ENCODE results near the gene STK25.

The STK25 gene

DNA sequence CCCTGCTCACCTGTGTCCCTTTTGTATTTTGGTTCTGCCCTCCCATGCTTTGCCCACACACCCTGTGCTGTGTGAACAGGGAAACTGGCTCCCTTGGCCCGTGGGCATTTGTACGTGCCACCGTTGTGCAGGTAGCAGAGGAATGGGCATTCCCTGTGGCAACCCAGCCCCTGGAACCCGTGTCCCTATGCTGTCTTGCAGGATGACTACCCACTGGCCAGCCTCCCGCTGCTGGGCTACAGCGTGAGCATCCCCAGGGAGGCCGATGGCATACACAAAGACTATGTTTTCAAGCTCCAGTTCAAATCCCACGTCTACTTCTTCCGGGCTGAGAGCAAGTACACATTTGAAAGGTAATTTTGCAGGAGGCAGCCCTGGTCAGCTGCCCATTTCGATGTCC, 15.3 kb downstream of the STK25 start:
- no peak for DNase-seq

DNA sequence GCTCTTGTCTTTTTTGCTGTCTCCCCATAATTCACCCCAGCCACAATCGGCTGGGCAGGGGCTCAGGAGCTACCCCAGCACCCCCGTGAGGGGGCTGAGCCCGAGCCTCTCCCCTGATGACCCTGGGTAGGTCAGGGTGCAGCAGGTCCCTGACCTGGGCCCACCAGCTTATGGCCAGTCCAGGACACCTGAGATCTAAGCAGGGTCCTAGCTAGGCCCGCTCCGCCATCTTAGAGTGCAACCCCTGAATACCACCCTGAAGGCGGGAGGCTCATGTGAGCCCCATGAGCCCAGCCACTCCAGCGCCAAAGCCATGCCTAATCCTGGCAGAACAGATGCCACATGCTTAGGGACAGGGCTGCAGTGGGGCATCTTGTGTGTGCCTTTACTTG, 16.2 kb downstream of the STK25 start:
- DNase-seq: no peak

DNA sequence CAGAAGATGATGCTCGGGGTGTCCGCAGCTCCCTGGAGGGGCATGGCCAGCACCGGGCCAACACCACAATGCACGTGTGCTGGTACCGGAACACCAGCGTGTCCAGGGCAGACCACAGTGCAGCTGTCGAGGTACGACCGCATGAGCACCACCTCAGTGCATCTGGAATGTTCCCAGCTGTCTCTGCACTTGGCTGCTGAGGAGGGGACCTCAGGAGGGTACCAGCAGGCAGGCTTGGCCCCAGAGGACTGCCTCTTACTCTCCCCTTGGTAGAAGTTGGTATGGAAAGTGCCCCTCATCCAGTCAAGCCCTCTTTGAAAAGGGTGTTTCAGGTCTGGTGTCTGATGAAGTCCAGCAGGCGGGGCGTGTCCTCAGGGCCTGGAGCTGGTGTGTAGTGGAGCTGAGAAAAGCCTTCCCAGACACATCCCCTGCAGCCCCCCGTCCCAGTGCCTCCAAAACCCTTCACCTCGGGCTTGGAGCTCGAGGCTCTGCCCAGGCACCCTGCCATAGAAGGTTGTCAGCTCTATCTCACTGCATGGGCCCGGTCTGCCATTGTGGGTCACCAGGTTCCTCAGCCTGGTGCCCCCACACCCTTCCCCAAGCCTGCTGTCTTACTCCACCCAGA, 16.7 kb downstream of the STK25 start:
- DNase-seq: no peak

DNA sequence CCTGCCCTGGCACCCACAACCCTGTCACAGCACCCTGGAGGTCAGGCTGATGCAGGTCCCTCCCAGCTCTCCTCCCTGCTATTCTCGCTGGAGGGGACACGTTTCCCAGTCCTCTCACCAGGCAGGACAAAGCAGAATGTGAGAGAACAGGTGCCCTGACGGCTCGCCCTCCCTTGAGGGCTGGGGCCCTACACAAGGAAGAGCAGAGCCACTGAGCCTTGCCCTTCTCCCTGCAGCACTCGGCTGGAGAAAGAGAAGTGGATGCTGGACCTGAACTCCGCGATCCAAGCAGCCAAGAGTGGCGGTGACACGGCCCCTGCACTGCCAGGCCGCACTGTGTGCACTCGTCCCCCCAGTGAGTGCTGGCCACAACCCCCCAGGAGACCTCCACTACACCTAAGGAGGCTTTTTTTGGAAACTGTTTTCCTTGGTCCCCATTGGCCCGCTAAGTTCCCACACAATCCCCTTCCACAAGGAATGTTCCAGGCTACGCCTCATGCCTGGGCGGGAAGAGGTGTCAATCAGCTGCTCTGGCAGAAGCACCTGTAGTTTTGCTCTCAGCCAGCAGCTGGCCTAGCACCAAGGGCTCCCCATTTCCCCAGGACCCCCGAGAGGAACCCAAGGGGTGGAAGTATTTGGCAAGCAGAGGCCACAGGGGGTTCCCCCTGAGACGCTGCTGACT, 17.4 kb downstream of the STK25 start:
- DNase-seq: no peak

DNA sequence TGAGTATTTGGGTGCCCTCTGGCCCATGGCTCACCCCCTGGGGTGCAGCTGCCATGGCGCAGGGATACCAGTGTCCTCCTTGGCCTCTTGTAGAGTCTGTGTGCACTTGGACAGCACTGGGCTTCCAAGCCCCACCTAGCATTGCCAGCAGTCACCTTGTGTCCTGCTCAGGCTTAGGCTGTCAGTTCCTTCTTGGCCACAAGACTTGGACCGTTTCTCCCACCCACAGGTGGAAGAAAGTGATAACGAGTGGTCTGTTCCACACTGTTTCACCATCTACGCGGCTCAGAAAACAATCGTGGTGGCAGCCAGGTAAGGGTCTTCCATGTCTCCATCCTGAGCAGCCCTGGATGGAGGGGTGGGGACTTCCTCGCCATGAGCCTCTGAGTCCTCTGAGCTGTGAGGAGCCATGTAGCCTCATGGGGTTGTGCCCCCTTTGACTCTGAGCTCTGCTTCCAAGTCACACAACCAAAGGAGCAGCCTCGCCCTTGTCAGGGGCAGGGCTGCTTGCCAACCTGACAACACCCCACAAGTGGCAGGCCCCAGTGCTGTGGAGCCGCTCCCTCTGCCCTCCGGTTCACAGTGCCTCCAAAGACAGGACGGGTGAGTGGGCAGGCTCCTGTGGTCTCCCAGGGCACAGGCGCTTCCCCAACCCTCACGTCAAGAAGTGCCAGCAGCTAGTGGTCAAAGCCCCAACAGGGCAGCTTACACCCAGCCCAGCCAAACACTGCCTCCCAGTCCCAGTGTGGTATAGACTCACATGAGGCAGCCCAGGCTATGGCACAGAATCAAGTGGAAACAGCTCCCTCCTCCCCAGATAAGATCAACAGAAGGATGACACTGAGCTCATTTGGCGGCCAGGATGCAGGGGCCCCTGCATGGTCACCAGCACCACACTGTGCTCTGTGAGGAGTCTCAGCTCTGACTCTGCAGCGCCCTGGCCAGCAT, 18.4 kb downstream of the STK25 start:
- no peak for DNase-seq

DNA sequence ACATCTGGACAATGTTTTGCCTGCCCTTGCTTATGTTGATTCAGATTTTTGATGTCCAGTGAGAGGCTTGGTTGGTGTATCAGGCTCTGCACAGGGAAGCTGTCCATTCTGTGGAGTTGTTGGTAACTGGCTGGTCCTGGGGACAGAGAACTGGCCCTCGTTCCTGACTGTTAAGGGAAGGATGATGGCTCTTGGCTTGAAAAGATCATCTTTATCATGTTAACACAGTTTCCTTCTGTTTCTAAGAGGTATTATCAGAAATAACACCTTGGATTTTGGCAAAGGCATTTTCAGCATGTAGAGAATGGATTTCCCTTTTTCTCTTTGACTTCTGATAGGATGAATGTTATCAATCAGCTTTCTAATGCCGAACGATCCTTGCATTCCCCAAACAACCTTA, 19.3 kb downstream of the STK25 start:
- no peak for DNase-seq

DNA sequence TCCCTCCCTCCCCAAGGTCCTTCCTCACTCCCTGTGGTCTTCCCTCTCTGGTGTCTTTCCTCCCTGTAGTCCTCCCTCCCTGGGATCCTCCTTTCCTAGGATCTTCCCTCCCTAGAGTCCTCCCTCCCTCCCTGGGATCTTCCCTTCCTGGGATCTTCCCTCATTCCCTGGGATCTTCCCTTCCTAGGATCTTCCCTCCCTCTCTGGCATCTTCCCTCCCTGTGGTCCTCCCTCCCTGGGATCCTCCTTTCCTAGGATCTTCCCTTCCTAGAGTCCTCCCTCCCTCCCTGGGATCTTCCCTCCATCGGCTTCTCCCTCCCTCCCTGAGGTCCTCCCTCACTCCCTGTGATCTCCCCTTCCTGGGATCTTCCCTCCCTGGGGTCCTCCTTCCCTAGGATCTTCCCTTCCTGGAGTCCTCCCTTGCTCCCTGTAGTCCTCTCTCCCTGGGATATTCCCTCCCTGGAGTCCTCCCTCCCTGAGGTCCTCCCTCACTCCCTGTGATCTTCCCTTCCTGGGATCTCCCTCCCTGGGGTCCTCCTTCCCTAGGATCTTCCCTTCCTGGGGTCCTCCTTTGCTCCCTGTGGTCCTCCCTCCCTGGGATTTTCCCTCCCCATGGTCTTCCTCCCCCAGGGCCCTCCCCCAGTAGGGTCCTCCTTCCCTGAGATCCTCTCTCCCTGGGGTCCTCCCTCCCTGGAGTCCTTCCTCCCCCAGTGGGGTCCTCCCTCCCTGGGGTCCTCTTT, 23.0 kb downstream of the STK25 start:
- DNase-seq: no peak

DNA sequence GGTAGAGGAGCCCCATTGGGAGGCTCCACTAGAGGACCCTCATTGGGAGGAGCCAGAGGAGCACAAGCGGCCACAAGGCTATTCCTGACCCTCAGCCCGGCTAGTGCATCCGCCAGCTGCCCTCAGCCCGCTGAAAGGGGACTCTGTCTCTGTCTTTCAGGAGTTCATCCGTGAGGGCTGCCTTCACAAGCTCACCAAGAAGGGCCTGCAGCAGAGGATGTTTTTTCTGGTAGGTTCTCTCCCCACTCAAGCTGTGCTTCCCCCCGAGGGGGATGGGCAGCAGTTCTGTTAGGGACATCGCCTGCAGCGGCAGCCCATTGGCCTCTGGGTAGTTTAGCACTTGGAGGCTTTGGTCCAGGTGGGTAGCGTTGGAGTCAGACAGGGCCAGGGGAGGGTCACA, 25.1 kb downstream of the STK25 start:
- no peak for DNase-seq

DNA sequence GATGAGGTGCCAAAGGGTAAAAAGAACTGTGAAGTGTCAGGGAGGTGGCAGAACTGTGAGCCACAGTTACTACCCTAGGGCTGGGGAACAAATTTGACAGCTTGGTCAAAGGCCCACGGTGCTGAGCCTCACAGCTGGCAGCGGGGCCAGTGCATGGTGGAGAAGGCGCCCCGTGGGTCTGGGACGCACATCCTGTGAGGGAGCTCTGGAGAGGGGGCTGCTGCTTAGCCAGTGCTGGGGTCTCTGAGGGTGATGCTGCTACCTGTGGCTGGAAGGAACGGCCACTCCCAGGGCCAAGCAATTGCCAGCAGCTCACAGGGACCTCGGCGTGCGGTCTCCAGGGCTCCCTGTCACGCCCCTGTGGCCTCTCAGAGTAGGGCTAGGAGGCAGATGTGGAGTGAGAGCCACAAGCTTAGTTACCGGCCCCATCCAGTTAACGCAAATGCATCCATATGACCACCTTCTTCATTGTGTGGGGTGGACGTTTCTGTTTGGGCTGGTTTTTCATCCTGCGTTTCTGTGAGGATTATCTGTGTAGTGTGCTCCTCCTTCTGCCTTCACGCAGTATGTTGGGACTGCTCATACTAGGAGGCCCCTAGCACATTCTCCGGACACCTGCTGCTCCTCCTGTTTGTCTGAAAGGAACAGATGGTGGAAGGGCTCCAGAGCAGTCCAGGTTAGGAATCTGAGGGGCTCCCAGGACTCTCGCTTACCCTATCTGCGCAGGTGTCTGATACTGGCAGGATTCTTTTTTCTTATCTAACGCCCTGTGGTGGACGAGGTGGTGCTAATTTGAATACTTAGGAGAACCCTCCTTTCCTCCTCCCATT, 26.0 kb downstream of the STK25 start:
- DNase-seq: no peak

DNA sequence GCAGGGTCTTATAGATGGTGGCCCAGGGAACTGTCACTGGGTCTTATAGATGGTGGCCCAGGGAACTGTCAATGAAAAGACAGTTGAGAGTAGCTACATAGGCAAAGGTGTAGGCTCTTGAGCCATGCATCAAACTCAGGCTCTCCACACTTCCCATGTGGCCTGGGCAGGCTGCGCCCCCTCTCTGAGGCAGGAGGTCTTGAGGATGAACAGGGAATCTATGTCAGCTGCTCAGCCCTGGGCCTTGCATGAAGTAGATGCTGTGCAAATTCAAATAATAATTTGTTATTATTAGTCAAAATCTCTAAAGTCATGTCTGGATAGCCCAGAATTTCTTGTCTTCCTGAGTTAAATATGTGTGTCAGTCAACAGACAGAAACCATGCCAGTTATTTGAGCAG, 26.7 kb downstream of the STK25 start:
- DNase-seq: no peak

DNA sequence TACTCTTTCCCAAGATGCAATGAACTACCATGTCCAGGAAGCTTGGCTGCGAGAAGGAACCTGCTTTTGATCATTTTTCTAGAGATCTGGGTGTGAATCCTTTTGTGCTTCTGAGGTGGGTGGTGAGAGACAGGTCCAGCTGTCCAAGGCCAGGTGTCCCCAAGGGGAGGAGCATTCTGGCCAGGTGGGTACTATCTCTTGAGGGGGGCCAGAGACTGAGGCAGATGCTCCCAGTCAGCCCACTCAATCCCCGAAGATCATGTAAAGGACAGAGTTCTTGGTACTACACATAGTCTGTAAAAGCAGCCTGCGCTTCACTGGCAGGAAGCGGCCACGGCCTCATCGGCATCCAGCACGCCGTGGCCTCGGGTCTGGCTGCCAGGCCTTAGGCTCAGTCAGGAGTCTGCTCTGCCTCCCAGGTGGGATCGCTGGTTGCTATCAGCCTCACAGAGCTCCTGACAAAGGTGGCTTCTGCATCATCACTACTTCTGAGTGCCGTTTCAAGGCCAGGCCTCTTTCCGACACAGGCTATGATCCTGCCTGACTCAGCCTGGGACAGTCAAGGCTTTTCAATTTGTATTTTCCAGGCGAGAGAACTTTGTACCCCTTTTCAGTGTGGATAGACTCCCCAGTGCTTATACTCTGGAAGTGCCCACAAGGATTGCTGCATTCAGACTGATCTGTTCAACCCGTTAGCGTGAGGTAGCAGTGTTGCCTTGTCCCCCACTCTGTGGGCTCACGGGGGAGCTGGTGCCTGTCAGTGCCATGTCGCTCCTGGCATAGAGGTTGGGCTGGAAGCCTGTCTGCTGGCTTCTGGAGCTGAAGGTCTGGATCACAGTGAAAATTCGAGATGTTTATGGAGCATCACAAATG, 29.1 kb downstream of the STK25 start:
- DNase-seq: no peak

DNA sequence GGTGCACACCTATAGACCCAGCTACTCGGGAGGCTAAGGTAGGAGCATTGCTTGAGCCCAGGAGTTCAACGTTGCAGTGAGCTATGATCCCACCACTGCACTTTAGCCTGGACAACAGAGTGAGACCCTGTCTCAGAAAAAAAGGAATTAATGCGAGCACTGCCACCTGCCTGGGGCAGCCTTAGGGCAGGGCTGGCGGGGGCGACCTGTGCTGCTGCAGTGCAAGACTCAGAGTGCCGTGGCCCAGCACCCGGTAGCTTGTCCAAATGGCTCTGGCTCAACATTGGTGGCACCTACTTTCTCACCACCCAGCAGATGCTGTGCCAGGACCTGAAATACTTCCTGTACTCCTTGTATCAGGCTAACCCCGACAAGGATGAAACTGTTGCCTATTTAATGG, 30.2 kb downstream of the STK25 start:
- no peak for DNase-seq

DNA sequence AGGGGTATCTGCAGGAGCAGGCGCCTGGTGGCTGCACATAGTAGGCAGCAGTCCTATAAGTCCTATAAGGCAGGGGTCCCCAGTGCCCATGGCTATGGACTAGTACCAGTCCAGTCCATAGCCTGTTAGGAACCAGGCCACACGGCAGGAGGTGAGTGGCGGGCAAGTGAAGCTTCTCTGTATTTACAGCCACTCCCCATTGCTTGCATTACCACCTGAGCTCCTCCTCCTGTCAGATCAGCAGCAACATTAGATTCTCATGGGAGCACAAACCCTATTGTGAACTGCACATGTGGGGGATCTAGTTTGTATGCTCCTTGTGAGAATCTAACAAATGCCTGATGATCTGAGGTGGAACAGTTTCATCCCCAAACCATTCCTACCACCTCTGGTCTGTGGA, 33.1 kb downstream of the STK25 start:
- DNase-seq: no peak

DNA sequence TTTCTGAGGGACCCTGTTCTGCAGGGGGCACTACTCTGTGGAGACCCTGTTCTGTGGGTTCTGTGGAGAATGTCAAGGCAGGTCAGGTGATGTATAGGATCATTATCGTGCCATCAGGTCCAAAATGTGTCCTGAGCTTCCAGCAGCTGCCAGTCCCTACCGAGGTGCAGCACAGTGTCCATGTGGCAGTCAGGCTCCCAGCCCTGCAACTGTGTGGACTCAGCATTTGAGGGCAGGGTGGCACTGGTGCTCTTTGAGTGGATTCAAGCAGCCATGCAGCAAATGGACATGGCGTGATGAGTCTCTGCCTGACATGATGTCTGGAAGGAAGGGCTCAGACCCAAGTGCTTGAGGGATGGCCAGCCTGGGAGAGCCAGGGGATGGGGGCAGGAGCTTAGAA, 35.0 kb downstream of the STK25 start:
- no peak for DNase-seq

DNA sequence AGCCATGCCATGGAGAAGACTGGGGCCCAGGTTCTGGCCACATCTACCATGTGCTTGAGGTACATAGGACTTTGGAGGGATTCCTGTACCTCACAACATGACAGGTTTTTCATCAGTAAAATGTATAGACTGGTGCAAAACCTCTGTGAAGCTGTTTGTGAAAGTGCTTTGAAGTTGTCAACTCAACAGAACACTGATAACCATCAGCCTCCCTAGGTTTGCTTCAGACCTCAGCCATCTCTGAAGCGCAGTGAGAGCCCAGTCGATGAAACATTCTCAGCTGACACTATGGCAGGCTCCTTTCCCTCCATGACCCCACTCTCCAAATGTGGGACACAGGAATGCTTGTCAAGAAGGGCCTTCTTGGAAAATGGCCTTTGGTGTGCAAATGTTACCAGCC, 38.6 kb downstream of the STK25 start:
- no peak for DNase-seq

DNA sequence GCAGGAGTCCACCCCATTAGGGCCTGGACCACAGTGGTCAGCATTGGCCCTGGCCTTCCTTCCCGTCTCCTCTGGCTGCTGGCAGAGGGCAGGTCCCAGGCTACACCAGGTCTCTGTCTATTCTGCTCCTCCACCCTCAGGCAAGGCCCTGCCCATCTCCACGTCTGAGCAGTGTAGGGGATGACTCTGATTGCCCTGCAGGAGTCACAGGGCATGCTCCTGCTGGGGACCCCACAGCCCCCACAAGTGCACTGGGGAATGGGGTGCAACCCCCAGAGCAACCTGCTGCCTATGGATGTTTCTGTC, 40.0 kb downstream of the STK25 start:
- no peak for DNase-seq

DNA sequence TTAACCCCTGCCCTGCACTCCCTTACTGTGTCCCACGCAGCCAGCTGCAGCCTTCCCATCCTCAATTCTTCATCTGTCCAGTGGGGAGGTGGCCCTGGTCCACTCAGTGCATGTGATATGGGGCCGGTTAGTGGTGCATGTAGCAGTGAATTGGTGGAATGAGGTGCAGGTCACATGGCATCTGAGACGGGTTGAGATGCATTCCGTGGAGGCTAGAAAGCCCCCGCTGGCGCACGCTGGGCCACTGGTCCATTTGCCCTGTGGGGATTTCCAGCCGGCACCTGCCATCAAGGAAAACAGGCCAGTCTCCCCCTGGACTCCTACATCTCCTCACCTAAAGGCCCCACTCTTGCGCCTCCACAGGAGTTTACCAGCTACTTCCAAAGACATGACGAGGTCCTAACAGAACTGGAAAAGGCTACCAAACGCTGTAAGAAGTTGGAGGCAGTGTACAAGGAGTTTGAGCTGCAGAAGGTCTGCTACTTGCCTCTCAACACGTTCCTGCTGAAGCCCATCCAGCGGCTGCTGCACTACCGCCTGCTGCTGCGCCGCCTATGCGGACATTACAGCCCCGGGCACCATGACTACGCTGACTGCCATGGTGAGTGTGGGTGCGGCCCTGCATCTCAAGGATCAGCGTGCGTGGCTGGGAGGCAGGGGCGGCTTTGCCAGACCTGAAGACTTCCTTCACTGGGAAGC, 40.5 kb downstream of the STK25 start:
- DNase-seq: no peak

DNA sequence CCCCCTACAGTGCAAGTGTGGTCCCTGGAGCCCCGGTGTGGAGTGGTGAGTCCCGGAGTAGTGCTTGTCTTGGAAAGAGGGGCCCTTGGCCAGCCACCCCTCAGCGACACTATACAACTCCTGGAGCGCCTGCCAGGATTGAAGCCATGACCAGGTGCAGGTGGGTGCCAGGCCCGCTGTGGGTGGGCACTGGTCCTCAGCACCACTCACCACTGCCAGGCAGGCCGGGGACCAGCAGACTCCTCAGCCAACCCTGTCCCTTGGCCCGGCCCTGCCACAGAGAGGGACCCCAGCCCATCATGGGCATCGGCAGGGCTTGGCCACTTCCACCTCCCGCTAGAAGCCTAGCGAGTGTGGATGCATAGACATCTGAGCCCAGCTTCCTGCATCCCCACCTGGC, 42.2 kb downstream of the STK25 start:
- no peak for DNase-seq

DNA sequence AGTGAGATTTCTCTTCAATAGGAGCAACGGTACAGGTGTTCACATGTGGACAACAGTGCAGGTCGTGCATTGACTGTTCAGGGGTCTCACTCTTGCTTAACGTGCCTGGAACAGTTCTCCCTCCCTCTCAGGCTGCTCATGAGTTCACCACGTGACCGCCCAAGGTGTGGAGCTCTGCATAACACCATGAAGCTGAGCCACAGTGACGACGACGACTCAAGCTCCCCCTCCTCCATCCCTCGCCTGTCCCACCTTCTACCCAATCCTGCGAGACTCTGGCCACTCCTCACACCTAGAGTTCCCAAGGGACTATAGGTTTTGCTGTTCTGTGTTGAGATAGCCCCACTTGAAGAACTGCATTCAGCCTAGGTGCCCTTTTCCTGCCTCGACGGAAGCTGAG, 42.8 kb downstream of the STK25 start:
- no peak for DNase-seq

DNA sequence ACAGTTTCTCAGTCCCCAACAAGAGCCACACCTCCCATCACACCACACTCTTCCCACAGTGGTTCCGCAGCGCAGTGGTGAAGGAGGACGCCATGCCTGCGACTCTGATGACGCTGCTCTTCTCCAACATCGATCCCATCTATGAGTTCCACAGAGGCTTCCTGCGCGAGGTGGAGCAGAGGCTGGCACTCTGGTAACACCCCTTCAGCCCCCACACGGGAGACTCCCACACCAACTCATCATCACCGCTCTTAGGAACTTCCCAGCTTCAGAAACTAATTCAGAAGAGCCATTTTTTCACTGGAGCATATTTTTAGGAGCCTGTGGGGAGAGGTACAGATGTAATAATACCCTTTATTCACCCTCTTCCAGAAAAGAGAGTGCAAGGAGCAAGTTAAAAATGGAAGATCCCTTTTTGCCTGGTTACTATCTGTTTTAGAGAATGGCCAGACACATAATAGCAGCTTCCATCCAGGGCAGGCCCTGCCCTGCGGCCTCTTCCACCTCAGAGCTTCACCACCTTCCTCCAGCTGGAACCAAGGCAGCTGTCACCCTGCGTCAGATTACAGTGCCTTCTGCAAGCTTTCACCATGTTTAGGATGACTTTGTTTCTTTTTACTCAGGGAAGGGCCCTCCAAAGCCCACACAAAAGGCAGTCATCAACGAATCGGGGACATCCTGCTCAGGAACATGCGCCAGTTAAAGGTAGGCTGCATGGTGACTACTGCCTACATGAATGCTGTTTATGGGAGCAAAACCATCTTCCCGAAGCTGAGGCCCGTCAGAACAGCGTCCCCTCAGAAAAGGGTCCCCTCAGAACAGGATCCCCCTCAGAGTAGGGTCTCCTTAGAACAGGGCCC, 44.9 kb downstream of the STK25 start:
- no peak for DNase-seq

All from SW 1271 (cell line).